ENCODE data around the gene RSPO4. TPM values are rescaled to one million over a fixed set of nuclear protein-coding genes. Genes with fewer than 3 reads are reported as not detected.

Gene RSPO4
- total RNA-seq, 1 donor from 2014 or later: not detected

- no peak for DNase-seq
Observed at GRCh38 chr20:909641-910040, 92.5 kb downstream of the RSPO4 start.

Other genes with a start within 250 kb of the RSPO4 start
- gene SLC52A3, start 233.8 kb downstream of the RSPO4 start, total RNA-seq: 0.82 TPM
- 4.9 TPM for gene FAM110A, start 168.6 kb downstream of the RSPO4 start, total RNA-seq
- gene ANGPT4, start 86.0 kb downstream of the RSPO4 start, total RNA-seq: not detected
- gene PSMF1, start 116.3 kb upstream of the RSPO4 start, total RNA-seq: 46.9 TPM
- gene TMEM74B, start 182.7 kb upstream of the RSPO4 start, total RNA-seq: 8.2 TPM
- not detected for gene C20orf202, start 201.1 kb upstream of the RSPO4 start, total RNA-seq
- gene RAD21L1, start 223.7 kb upstream of the RSPO4 start, total RNA-seq: not detected